Mesenchymal stem cell (in vitro differentiated cells and primary cell): ENCODE results near the gene FYB2.

Experiments
- DNase-seq: peaks from one replicate; pipeline ENCODE4 v3.0.0-alpha.2; 2013
- H2AFZ ChIP-seq: one replicate; pipeline ENCODE4 v1.6.1; 2013; ENCODE audit warnings: low read depth, mild to moderate bottlenecking, control low read depth, inconsistent platforms, low read length, moderate library complexity
- H2AK5ac ChIP-seq: 2 replicates; pipeline ENCODE4 v1.6.1; 2013; ENCODE audit warnings: low read length, moderate library complexity, mild to moderate bottlenecking, inconsistent platforms; ENCODE audit not compliant: severe bottlenecking
- H2BK120ac ChIP-seq: one replicate; pipeline ENCODE4 v1.6.1; 2013; ENCODE audit warnings: low read depth, mild to moderate bottlenecking, inconsistent platforms, low read length, moderate library complexity
- H2BK12ac ChIP-seq, 2 experiments: one replicate each; pipeline ENCODE4 v1.6.1; 2013; ENCODE audit warnings: inconsistent platforms in 2 of 2, low read length in 2 of 2, mild to moderate bottlenecking in 2 of 2, moderate library complexity in 2 of 2, control low read depth in 1 of 2
- H2BK15ac ChIP-seq: one replicate; pipeline ENCODE4 v1.6.1; 2013; ENCODE audit warnings: mild to moderate bottlenecking, low read depth, inconsistent platforms; ENCODE audit not compliant: poor library complexity, severe bottlenecking
- H2BK5ac ChIP-seq: 2 replicates; pipeline ENCODE4 v1.6.1; 2013; ENCODE audit warnings: low read depth, mild to moderate bottlenecking, low read length, control low read depth, inconsistent platforms; ENCODE audit not compliant: poor library complexity, severe bottlenecking
- H3K14ac ChIP-seq, 2 experiments: one replicate each; pipeline ENCODE4 v1.6.1; 2013; ENCODE audit warnings: inconsistent platforms in 2 of 2, low read length in 2 of 2, control low read depth in 1 of 2, mild to moderate bottlenecking in 1 of 2, moderate library complexity in 1 of 2
- H3K18ac ChIP-seq, 2 experiments: one replicate each; pipeline ENCODE4 v1.6.1; 2013; ENCODE audit warnings: inconsistent platforms in 2 of 2, low read length in 2 of 2, control low read depth in 1 of 2, low read depth in 1 of 2, mild to moderate bottlenecking in 1 of 2
- H3K23ac ChIP-seq, 2 experiments: one replicate each; pipeline ENCODE4 v1.6.1; 2013; ENCODE audit warnings: inconsistent platforms in 2 of 2, low read length in 2 of 2, mild to moderate bottlenecking in 2 of 2, moderate library complexity in 2 of 2, control low read depth in 1 of 2
- H3K27ac ChIP-seq: 2 replicates; pipeline ENCODE4 v1.5.1; 2013; ENCODE audit warnings: mild to moderate bottlenecking, moderate library complexity, low read length, control low read depth, inconsistent platforms; ENCODE audit not compliant: poor library complexity, severe bottlenecking
- H3K27me3 ChIP-seq, 2 experiments: 2 replicates each; pipeline versions ENCODE4 v1.6.1 to v1.7.0; 2013; ENCODE audit warnings: low read length in 2 of 2, mild to moderate bottlenecking in 2 of 2, moderate library complexity in 2 of 2, control low read depth in 1 of 2, inconsistent platforms in 1 of 2; ENCODE audit not compliant: control insufficient read depth in 1 of 2, insufficient read depth in 1 of 2
- H3K36me3 ChIP-seq, 2 experiments: 2 replicates each; pipeline versions ENCODE4 v1.6.1 to v1.7.0; 2013; ENCODE audit warnings: low read length in 2 of 2, control low read depth in 1 of 2, inconsistent platforms in 1 of 2, low read depth in 1 of 2, mild to moderate bottlenecking in 1 of 2; ENCODE audit not compliant: insufficient read depth in 2 of 2, control insufficient read depth in 1 of 2
- H3K4ac ChIP-seq, 2 experiments: one replicate each; pipeline ENCODE4 v1.6.1; 2013; ENCODE audit warnings: inconsistent platforms in 2 of 2, low read length in 2 of 2, mild to moderate bottlenecking in 2 of 2, moderate library complexity in 2 of 2, control low read depth in 1 of 2, low read depth in 1 of 2
- H3K4me1 ChIP-seq: 2 replicates; pipeline ENCODE4 v1.6.1; 2013; ENCODE audit warnings: low read depth, low read length, control low read depth; ENCODE audit not compliant: control insufficient read depth, insufficient read depth
- H3K4me2 ChIP-seq: 2 replicates; pipeline ENCODE4 v1.6.1; 2013; ENCODE audit warnings: low read length, mild to moderate bottlenecking, inconsistent platforms; ENCODE audit not compliant: poor library complexity, severe bottlenecking
- H3K4me3 ChIP-seq, 2 experiments: 2 replicates each; pipeline versions ENCODE4 v1.5.1 to v1.7.0; 2013; ENCODE audit warnings: low read length in 2 of 2, mild to moderate bottlenecking in 2 of 2, control low read depth in 1 of 2, low read depth in 1 of 2; ENCODE audit not compliant: insufficient read depth in 1 of 2
- H3K79me1 ChIP-seq: replicated peaks from 2 replicates; pipeline ENCODE4 v1.6.1; 2013; ENCODE audit warnings: mild to moderate bottlenecking, control low read depth, low read length, inconsistent platforms; ENCODE audit not compliant: poor library complexity, severe bottlenecking
- H3K9ac ChIP-seq: 2 replicates; pipeline ENCODE4 v1.7.0; 2013; ENCODE audit warnings: mild to moderate bottlenecking, low read length, moderate library complexity
- H3K9me3 ChIP-seq: 2 replicates; pipeline ENCODE4 v1.7.0; 2013; ENCODE audit warnings: mild to moderate bottlenecking, low read length; ENCODE audit not compliant: control insufficient read depth
- H4K8ac ChIP-seq: one replicate; pipeline ENCODE4 v1.6.1; 2013; ENCODE audit warnings: inconsistent platforms, mild to moderate bottlenecking, low read length, moderate library complexity
- H4K91ac ChIP-seq: one replicate; pipeline ENCODE4 v1.6.1; 2013; ENCODE audit warnings: mild to moderate bottlenecking, low read length, inconsistent platforms
- WGBS: methylation state at CpG from one replicate; pipeline ENCODE4 v1.1.7; 2013; ENCODE audit warnings: mixed read lengths; 5-methylcytosine and 5-hydroxymethylcytosine counted together

FYB2 gene

DNA sequence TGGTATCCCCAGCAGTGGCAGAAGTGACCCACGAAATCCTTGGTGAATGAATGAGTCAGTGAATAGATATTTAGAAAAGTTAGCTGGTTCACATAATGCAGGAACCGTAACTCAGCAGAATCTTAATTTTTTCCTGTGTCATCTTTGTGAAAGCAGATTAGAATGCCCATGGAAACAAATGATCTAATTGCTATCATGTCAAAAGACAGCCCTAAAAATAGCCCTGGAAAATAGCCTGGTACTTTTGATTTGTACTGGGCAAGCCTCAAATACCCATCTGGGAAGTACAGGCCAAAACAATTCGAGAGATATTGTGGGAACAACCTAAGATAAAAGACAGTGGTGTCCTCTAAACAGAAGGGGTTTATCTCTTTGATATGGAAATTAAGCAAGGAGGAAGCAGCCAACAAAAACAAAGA lies 21.1 kb downstream of the FYB2 start:
- Histone ChIP-seq H2AK5ac (no peak overlapping the region), H3K9me3 (no peaks in the 10 kb centered on the region), H3K36me3 (no peaks in the 10 kb centered on the region), H3K14ac (no peak overlapping the region), H3K27me3 (peaks cover 4 to 24% of the 10 kb centered on the region in 2 experiments), H3K27ac (no peak overlapping the region), H3K4me1 (no peaks in the 10 kb centered on the region), H3K4me2 (no peak overlapping the region), H3K23ac (no peak overlapping the region), H3K79me1 (no peaks in the 10 kb centered on the region), H3K4ac (no peak overlapping the region), H2BK12ac (no peak overlapping the region), H2BK15ac (no peak overlapping the region), H2BK5ac (no peak overlapping the region), H3K9ac (no peak overlapping the region), H3K18ac (no peak overlapping the region), H4K8ac (no peak overlapping the region), H3K4me3 (no peak overlapping the region), H2BK120ac (no peak overlapping the region), H4K91ac (no peak overlapping the region), H2AFZ (no peak overlapping the region)
- WGBS = 31% methylated on average over 3 of the region's 3 CpGs
- DNase-seq = peak; percentile 74

DNA sequence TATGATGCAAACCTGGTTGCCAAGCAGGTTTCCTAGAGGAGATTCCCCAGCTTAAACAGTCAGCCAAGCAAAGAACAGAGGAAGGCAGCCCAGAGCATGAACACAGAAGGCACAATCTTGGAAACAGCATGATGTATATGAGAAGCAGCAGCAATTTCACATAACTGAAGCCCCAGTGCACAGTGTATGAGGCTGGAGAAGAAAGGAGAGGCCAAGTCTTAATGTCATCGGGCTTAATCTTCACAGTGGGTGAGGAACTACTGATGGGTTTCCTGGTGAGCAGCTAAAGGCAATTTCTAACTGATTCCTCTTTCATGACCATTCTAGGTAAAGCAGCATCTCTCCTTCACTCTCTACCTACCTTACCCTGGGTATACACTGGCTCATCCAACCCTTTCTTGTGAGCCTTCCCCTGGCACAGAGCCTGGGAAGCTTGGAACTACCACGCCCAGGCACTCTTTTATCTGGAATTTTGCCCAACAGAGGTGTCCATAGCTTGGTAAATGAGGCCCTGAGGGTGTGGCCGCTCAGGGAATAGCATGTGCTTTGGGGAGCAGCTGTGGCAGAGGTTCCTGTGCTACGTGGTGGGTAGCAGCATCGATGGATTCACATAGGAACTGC lies 22.0 kb downstream of the FYB2 start:
- Histone ChIP-seq H3K18ac (no peak overlapping the region), H3K79me1 (no peaks in the 10 kb centered on the region), H3K36me3 (no peaks in the 10 kb centered on the region), H2BK5ac (no peak overlapping the region), H3K27ac (no peak overlapping the region), H2AK5ac (no peak overlapping the region), H3K9me3 (no peaks in the 10 kb centered on the region), H3K4me1 (no peaks in the 10 kb centered on the region), H3K4me3 (no peak overlapping the region), H3K4me2 (no peak overlapping the region), H3K4ac (no peak overlapping the region), H2AFZ (no peak overlapping the region), H2BK15ac (no peak overlapping the region), H3K9ac (no peak overlapping the region), H4K8ac (no peak overlapping the region), H3K14ac (no peak overlapping the region), H2BK12ac (no peak overlapping the region), H4K91ac (no peak overlapping the region), H3K23ac (peak overlapping the region in 1 of 2 experiments; percentile 31), H2BK120ac (no peak overlapping the region), H3K27me3 (peaks cover 4 to 24% of the 10 kb centered on the region in 2 experiments)
- 89% methylated on average over 5 of the region's 5 CpGs for WGBS
- no peak for DNase-seq

DNA sequence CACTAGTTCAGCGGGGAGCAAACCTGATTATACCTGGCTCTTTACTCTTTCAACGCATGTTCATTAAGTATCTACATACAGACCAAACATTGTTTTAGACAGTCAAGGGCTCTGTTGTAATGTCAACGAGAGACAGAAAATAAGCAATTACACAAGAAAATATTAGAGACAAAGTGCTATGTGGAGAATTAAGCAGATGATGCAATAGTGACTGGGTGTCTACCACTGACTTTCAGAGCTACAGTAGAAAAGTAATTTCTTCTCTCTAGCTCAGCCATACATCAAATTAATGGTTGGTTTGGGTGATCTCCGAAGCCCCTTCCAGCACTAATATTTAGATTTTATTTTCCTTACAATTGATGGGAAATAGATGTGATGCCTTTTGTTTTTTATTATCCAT lies 23.3 kb downstream of the FYB2 start:
- DNase-seq = no peak
- Histone ChIP-seq H3K18ac (no peak overlapping the region), H4K8ac (no peak overlapping the region), H2BK12ac (no peak overlapping the region), H3K27ac (no peak overlapping the region), H3K14ac (no peak overlapping the region), H2BK5ac (no peak overlapping the region), H3K27me3 (peaks cover 4 to 24% of the 10 kb centered on the region in 2 experiments), H3K36me3 (no peaks in the 10 kb centered on the region), H2AK5ac (no peak overlapping the region), H2BK15ac (no peak overlapping the region), H2BK120ac (no peak overlapping the region), H3K9ac (no peak overlapping the region), H3K4me3 (no peak overlapping the region), H3K9me3 (no peaks in the 10 kb centered on the region), H3K4me1 (no peaks in the 10 kb centered on the region), H3K4me2 (no peak overlapping the region), H3K23ac (no peak overlapping the region), H4K91ac (no peak overlapping the region), H2AFZ (no peak overlapping the region), H3K4ac (no peak overlapping the region), H3K79me1 (no peaks in the 10 kb centered on the region)
- WGBS = 92% methylated on average over 2 of the region's 4 CpGs

DNA sequence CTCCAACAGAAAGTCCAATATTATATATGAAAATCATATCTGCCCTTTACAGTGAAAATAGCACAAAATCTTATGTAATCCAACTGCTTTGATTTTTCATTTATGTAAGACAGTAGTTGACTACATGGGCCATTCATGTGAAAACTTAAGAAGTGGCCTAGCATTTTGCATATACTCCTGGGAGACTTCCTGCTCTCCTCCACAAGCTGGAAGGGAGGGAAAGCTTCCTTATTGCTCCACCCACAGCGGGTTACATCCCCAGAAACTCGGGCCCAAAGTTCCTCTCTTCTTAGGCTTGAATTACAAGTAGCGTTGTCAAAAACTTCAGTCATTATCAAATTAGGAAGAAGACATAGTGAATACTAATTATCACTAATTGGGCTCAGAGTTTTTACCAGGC lies 29.2 kb downstream of the FYB2 start:
- DNase-seq = no peak
- H2BK120ac ChIP-seq = no peak overlapping the region
- no peak overlapping the region for H3K4me2 ChIP-seq
- no peak overlapping the region for H4K8ac ChIP-seq
- no peak overlapping the region for H3K14ac ChIP-seq
- no peak overlapping the region for H2BK5ac ChIP-seq
- H2AK5ac ChIP-seq = no peak overlapping the region
- H2BK12ac ChIP-seq = no peak overlapping the region
- H3K79me1 ChIP-seq = no peaks in the 10 kb centered on the region
- H3K36me3 ChIP-seq = no peaks in the 10 kb centered on the region
- H2BK15ac ChIP-seq = no peak overlapping the region
- 79% methylated on average over 2 of the region's 3 CpGs for WGBS
- H3K23ac ChIP-seq = no peak overlapping the region
- no peaks in the 10 kb centered on the region for H3K9me3 ChIP-seq
- no peak overlapping the region for H4K91ac ChIP-seq
- H3K4me3 ChIP-seq = no peak overlapping the region
- no peak overlapping the region for H3K18ac ChIP-seq
- no peak overlapping the region for H3K27ac ChIP-seq
- no peaks in the 10 kb centered on the region for H3K4me1 ChIP-seq
- H3K27me3 ChIP-seq = peaks cover 11 to 17% of the 10 kb centered on the region in 2 experiments
- no peak overlapping the region for H3K4ac ChIP-seq
- no peak overlapping the region for H3K9ac ChIP-seq
- H2AFZ ChIP-seq = no peak overlapping the region
